Peyer's patch (tissue), 4 donors: ENCODE results near the gene COL28A1.

Source experiments
- POLR2A ChIP-seq, 2 donors: fragments of 450-650 bp; IDR thresholded peaks; one replicate each; pipeline ENCODE4 v1.5.1; 2017; ENCODE audit warnings: antibody characterized with exemption in 2 of 2, mild to moderate bottlenecking in 2 of 2, moderate library complexity in 2 of 2
- TF ChIP-seq, protein P1 (sequence below), 6 experiments: fragments of 450-650 bp in 4 of 6; fragments of 200-600 bp in 2 of 6; sonication (generic) in 1 of 6; IDR thresholded peaks; one replicate each; pipeline ENCODE4 v1.5.1; 2017 to 2019; ENCODE audit warnings: antibody characterized with exemption in 6 of 6, mild to moderate bottlenecking in 3 of 6, moderate library complexity in 1 of 6

DNA sequence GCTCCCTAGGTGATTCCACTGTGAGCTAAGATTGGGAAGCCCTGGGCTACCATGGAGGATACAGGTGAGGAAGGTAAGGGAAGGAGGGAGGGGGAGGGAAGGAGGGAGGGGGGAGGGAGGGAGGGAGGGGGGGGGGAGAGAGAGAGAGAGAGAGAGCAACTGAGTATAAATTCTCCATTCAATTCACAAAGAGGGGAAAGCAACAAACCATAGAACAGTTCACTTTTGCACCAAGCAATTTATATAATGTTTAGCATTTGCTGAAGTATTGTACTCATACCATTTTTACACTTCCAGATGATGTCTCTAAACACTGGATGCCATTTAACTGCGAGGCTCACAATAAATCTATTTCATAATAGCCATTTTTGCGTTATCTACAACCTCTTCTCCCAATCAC, 118.3 kb downstream of the COL28A1 start:
- TF ChIP-seq POLR2A (IDR thresholded peaks at IDR 0.05): no peak
- TF ChIP-seq, protein P1, sequence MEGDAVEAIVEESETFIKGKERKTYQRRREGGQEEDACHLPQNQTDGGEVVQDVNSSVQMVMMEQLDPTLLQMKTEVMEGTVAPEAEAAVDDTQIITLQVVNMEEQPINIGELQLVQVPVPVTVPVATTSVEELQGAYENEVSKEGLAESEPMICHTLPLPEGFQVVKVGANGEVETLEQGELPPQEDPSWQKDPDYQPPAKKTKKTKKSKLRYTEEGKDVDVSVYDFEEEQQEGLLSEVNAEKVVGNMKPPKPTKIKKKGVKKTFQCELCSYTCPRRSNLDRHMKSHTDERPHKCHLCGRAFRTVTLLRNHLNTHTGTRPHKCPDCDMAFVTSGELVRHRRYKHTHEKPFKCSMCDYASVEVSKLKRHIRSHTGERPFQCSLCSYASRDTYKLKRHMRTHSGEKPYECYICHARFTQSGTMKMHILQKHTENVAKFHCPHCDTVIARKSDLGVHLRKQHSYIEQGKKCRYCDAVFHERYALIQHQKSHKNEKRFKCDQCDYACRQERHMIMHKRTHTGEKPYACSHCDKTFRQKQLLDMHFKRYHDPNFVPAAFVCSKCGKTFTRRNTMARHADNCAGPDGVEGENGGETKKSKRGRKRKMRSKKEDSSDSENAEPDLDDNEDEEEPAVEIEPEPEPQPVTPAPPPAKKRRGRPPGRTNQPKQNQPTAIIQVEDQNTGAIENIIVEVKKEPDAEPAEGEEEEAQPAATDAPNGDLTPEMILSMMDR (IDR thresholded peaks at IDR 0.05): no peak
